ENCODE measurements around the gene PRKAG1.
"Not testable (repeated sequence)": the region's sequence is repeated elsewhere in the genome, so short reads cannot be mapped to it uniquely, and the experiment has no call there.

PRKAG1 gene

GRCh38 chr12:49018261-49019119 is at the start of gene PRKAG1:
PRKAG1 (minus strand) TSS chr12:49018776; CDS start chr12:49018740, 36 bp downstream.
- H3K4me1 ChIP-seq (ENCODE audit: control insufficient read depth, insufficient read depth, low read length, unreplicated experiment): peaks cover 18% of the 10 kb centered on the region
- peak within 1 kb of the TSS; percentile 94 for H3K27ac ChIP-seq (ENCODE audit: low read depth, low read length)
- peak within 1 kb of the TSS; percentile 11 for H2AFZ ChIP-seq (ENCODE audit: low read length, unreplicated experiment)
- H3K27me3 ChIP-seq (ENCODE audit: insufficient read depth, low read length): no peaks in the 10 kb centered on the region
- H3K79me2 ChIP-seq (ENCODE audit: control insufficient read depth, insufficient read depth, low read length, unreplicated experiment): peaks cover 32% of the 10 kb centered on the region
- H3K4me3 ChIP-seq (ENCODE audit: low read depth, low read length): peak within 1 kb of the TSS; percentile 88
- 0 out of 2 replicates have a peak, but pooled peaks cover 2% of the 10 kb centered on the region for H3K36me3 ChIP-seq (ENCODE audit: insufficient read depth, low read length)

GRCh38 chr12:49066120-49066519 is 47.5 kb upstream of the PRKAG1 start:
- H3K27me3 ChIP-seq (ENCODE audit: insufficient read depth, low read length): no peaks in the 10 kb centered on the region
- peaks cover 14% of the 10 kb centered on the region for H3K4me1 ChIP-seq (ENCODE audit: control insufficient read depth, insufficient read depth, low read length, unreplicated experiment)

GRCh38 chr12:49064767-49065152 is 46.2 kb upstream of the PRKAG1 start:
- H2AFZ ChIP-seq (ENCODE audit: low read length, unreplicated experiment): no peak overlapping the region
- peaks cover 11% of the 10 kb centered on the region for H3K79me2 ChIP-seq (ENCODE audit: control insufficient read depth, insufficient read depth, low read length, unreplicated experiment)
- H3K36me3 ChIP-seq (ENCODE audit: insufficient read depth, low read length): no peaks in the 10 kb centered on the region; the same call in 1 of the 2 replicates
- H3K27me3 ChIP-seq (ENCODE audit: insufficient read depth, low read length): no peaks in the 10 kb centered on the region
- H3K4me1 ChIP-seq (ENCODE audit: control insufficient read depth, insufficient read depth, low read length, unreplicated experiment): peaks cover 14% of the 10 kb centered on the region
- no peak overlapping the region for H3K27ac ChIP-seq (ENCODE audit: low read depth, low read length)
- H3K4me3 ChIP-seq (ENCODE audit: low read depth, low read length): no peak overlapping the region

More at GRCh38 chr12:49066120-49066519, 47.5 kb upstream of the PRKAG1 start:
- Histone ChIP-seq H2AFZ (ENCODE audit: low read length, unreplicated experiment) (no peak overlapping the region), H3K79me2 (ENCODE audit: control insufficient read depth, insufficient read depth, low read length, unreplicated experiment) (peaks cover 2% of the 10 kb centered on the region), H3K27ac (ENCODE audit: low read depth, low read length) (no peak overlapping the region), H3K36me3 (ENCODE audit: insufficient read depth, low read length) (no peaks in the 10 kb centered on the region; the same call in 1 of the 2 replicates), H3K4me3 (ENCODE audit: low read depth, low read length) (no peak overlapping the region)

- Histone ChIP-seq H3K4me3 (ENCODE audit: low read depth, low read length) (peak overlapping the region; percentile 89; the same call in 1 of the 2 replicates), H3K79me2 (ENCODE audit: control insufficient read depth, insufficient read depth, low read length, unreplicated experiment) (peaks cover 39% of the 10 kb centered on the region), H3K4me1 (ENCODE audit: control insufficient read depth, insufficient read depth, low read length, unreplicated experiment) (peaks cover 21% of the 10 kb centered on the region)
- H2AFZ ChIP-seq (ENCODE audit: low read length, unreplicated experiment); H3K27ac ChIP-seq (ENCODE audit: low read depth, low read length); H3K27me3 ChIP-seq (ENCODE audit: insufficient read depth, low read length); H3K36me3 ChIP-seq (ENCODE audit: insufficient read depth, low read length): not testable (repeated sequence)
Observed at GRCh38 chr12:49061916-49062315, 43.3 kb upstream of the PRKAG1 start.

- H3K4me1 ChIP-seq (ENCODE audit: control insufficient read depth, insufficient read depth, low read length, unreplicated experiment): peaks cover 28% of the 10 kb centered on the region
- no peaks in the 10 kb centered on the region for H3K36me3 ChIP-seq (ENCODE audit: insufficient read depth, low read length)
- no peak overlapping the region for H3K27ac ChIP-seq (ENCODE audit: low read depth, low read length)
- H3K79me2 ChIP-seq (ENCODE audit: control insufficient read depth, insufficient read depth, low read length, unreplicated experiment): peaks cover 46% of the 10 kb centered on the region
- no peaks in the 10 kb centered on the region for H3K27me3 ChIP-seq (ENCODE audit: insufficient read depth, low read length)
- peak overlapping the region; percentile 89 for H3K4me3 ChIP-seq (ENCODE audit: low read depth, low read length)
- H2AFZ ChIP-seq (ENCODE audit: low read length, unreplicated experiment): peak overlapping the region; percentile 97
Observed at GRCh38 chr12:49061157-49061650, 42.6 kb upstream of the PRKAG1 start.

- peaks cover 54% of the 10 kb centered on the region for H3K79me2 ChIP-seq (ENCODE audit: control insufficient read depth, insufficient read depth, low read length, unreplicated experiment)
- peaks cover 34% of the 10 kb centered on the region for H3K4me1 ChIP-seq (ENCODE audit: control insufficient read depth, insufficient read depth, low read length, unreplicated experiment)
Observed at GRCh38 chr12:49060237-49061156, 41.9 kb upstream of the PRKAG1 start, which contains the start of gene KMT2D. KMT2D (minus strand) TSS chr12:49060794; CDS start chr12:49055324, 5,470 bp downstream.

GRCh38 chr12:49059299-49060171 is 41.0 kb upstream of the PRKAG1 start:
- Histone ChIP-seq H3K36me3 (ENCODE audit: insufficient read depth, low read length) (no peaks in the 10 kb centered on the region; the same call in 1 of the 2 replicates), H2AFZ (ENCODE audit: low read length, unreplicated experiment) (peak overlapping the region; percentile 97), H3K79me2 (ENCODE audit: control insufficient read depth, insufficient read depth, low read length, unreplicated experiment) (peaks cover 63% of the 10 kb centered on the region), H3K27me3 (ENCODE audit: insufficient read depth, low read length) (no peaks in the 10 kb centered on the region), H3K4me1 (ENCODE audit: control insufficient read depth, insufficient read depth, low read length, unreplicated experiment) (peaks cover 39% of the 10 kb centered on the region), H3K4me3 (ENCODE audit: low read depth, low read length) (peak overlapping the region; percentile 89), H3K27ac (ENCODE audit: low read depth, low read length) (peak overlapping the region; percentile 87)

More at GRCh38 chr12:49060237-49061156, 41.9 kb upstream of the PRKAG1 start, which contains the start of gene KMT2D:
- Histone ChIP-seq H3K4me3 (ENCODE audit: low read depth, low read length) (peak within 1 kb of the TSS; percentile 89), H3K27me3 (ENCODE audit: insufficient read depth, low read length) (no peaks in the 10 kb centered on the region), H3K36me3 (ENCODE audit: insufficient read depth, low read length) (no peaks in the 10 kb centered on the region), H3K27ac (ENCODE audit: low read depth, low read length) (peak within 1 kb of the TSS; percentile 87), H2AFZ (ENCODE audit: low read length, unreplicated experiment) (peak within 1 kb of the TSS; percentile 97)

GRCh38 chr12:49059045-49059298 is 40.4 kb upstream of the PRKAG1 start:
- Histone ChIP-seq H3K27me3 (ENCODE audit: insufficient read depth, low read length) (no peaks in the 10 kb centered on the region), H3K4me3 (ENCODE audit: low read depth, low read length) (peak overlapping the region; percentile 89), H2AFZ (ENCODE audit: low read length, unreplicated experiment) (no peak overlapping the region), H3K79me2 (ENCODE audit: control insufficient read depth, insufficient read depth, low read length, unreplicated experiment) (peaks cover 69% of the 10 kb centered on the region), H3K27ac (ENCODE audit: low read depth, low read length) (0 out of 2 replicates have a peak overlapping the region, but pooled peaks have one; percentile 87), H3K36me3 (ENCODE audit: insufficient read depth, low read length) (no peaks in the 10 kb centered on the region; the same call in 1 of the 2 replicates), H3K4me1 (ENCODE audit: control insufficient read depth, insufficient read depth, low read length, unreplicated experiment) (peaks cover 39% of the 10 kb centered on the region)

- H3K27me3 ChIP-seq (ENCODE audit: insufficient read depth, low read length): no peaks in the 10 kb centered on the region
- H3K36me3 ChIP-seq (ENCODE audit: insufficient read depth, low read length): no peaks in the 10 kb centered on the region; the same call in 1 of the 2 replicates
- H3K4me1 ChIP-seq (ENCODE audit: control insufficient read depth, insufficient read depth, low read length, unreplicated experiment): peaks cover 36% of the 10 kb centered on the region
- H3K79me2 ChIP-seq (ENCODE audit: control insufficient read depth, insufficient read depth, low read length, unreplicated experiment): peaks cover 72% of the 10 kb centered on the region
- H3K4me3 ChIP-seq (ENCODE audit: low read depth, low read length): peak overlapping the region; percentile 89
- no peak overlapping the region for H3K27ac ChIP-seq (ENCODE audit: low read depth, low read length)
- H2AFZ ChIP-seq (ENCODE audit: low read length, unreplicated experiment): no peak overlapping the region
Observed at GRCh38 chr12:49058366-49059044, 39.9 kb upstream of the PRKAG1 start.

Measured in ACC112 (cell line).